Right lobe of liver (tissue), 4 donors: ENCODE data around the gene SGCG.
"Not testable (repeated sequence)": the region's sequence is repeated elsewhere in the genome, so short reads cannot be mapped to it uniquely, and the experiment has no call there.

ENCODE experiments used
- POLR2A ChIP-seq: fragments of 450-650 bp; IDR thresholded peaks from one replicate; pipeline ENCODE4 v1.6.1; 2017; ENCODE audit warnings: antibody characterized with exemption, mild to moderate bottlenecking
- TF ChIP-seq, protein P1 (sequence below), 4 donors: fragments of 200-600 bp in 3 of 4; fragments of 450-650 bp in 1 of 4; IDR thresholded peaks; one replicate each; pipeline versions ENCODE4 v1.5.1 to v1.8.0; 2016 to 2022; ENCODE audit warnings: antibody characterized with exemption in 4 of 4, mild to moderate bottlenecking in 2 of 4
- donor health status: DM: no; HTN: no; CAD: no.
- donor health status: DM: no; HTN: no; CAD: no.
- donor health status: DM: no; HTN: yes; CAD: no.

DNA sequence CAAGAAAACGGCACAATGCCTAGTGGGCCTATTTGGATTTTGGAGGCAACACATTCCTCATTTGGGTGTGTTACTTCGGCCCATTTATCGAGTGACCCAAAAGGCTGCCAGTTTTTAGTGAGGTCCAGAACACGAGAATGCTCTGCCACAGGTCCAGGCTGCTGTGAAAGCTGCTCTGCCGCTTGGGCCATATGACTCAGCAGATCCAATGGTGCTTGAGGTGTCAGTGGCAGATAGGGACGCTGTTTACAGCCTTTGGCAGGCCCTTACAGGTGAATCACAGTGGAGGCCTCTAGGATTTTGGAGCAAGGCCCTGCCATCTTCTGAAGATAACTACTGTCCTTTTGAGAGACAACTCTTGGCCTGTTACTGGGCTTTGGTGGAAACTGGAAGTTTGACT is 134.1 kb downstream of the SGCG start:
- TF ChIP-seq, protein P1, sequence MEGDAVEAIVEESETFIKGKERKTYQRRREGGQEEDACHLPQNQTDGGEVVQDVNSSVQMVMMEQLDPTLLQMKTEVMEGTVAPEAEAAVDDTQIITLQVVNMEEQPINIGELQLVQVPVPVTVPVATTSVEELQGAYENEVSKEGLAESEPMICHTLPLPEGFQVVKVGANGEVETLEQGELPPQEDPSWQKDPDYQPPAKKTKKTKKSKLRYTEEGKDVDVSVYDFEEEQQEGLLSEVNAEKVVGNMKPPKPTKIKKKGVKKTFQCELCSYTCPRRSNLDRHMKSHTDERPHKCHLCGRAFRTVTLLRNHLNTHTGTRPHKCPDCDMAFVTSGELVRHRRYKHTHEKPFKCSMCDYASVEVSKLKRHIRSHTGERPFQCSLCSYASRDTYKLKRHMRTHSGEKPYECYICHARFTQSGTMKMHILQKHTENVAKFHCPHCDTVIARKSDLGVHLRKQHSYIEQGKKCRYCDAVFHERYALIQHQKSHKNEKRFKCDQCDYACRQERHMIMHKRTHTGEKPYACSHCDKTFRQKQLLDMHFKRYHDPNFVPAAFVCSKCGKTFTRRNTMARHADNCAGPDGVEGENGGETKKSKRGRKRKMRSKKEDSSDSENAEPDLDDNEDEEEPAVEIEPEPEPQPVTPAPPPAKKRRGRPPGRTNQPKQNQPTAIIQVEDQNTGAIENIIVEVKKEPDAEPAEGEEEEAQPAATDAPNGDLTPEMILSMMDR (IDR thresholded peaks at IDR 0.05) = not testable (repeated sequence)
- TF ChIP-seq POLR2A = not testable (repeated sequence)
